Endothelial cell of umbilical vein (primary cell): ENCODE data around the gene ARHGAP15. TPM values are rescaled to one million over a fixed set of nuclear protein-coding genes. Genes with fewer than 3 reads are reported as not detected.

ENCODE experiments used
- BruUV-seq: library from RNA; stranded (reverse); fragments of 400-500 nt; replicated peaks from 2 replicates; lab custom pipeline; 2021; lab: Mats Ljungman, UMichigan
- CTCF ChIA-PET: fragments of 300-600, 350-600 bp; sonication (Branson Sonifier 250); formaldehyde crosslinking; loops from one replicate; lab custom pipeline; 2021; ENCODE audit warnings: antibody characterized with exemption, inconsistent platforms; lab: Charles Lee
- POLR2A ChIA-PET: fragments of 300-600, 350-600 bp; sonication (Branson Sonifier 250); formaldehyde crosslinking; loops from one replicate; lab custom pipeline; 2021; ENCODE audit warnings: antibody characterized with exemption, inconsistent platforms; lab: Charles Lee
- DNase-seq: peaks from one replicate; pipeline ENCODE4 v3.0.0-alpha.2; 2011; ENCODE audit warnings: low read depth, low spot score
- FAIRE-seq: peaks from 2 replicates; lab custom pipeline; 2011; peaks lifted over from hg19 to GRCh38; lab: Jason Lieb, UNC
- H2AFZ ChIP-seq: 2 replicates; pipeline ENCODE4 v1.6.0; 2012; ENCODE audit warnings: low read depth, low read length, control low read depth, inconsistent platforms
- H3K27ac ChIP-seq: 2 replicates; pipeline ENCODE4 v1.5.1; 2011; ENCODE audit warnings: low read depth, mild to moderate bottlenecking, control low read depth, low read length, moderate library complexity; ENCODE audit not compliant: insufficient read depth
- H3K27me3 ChIP-seq, 2 experiments: 2 replicates each; pipeline versions ENCODE4 v1.6.0 to v1.6.1; 2011; ENCODE audit warnings: low read length in 2 of 2, mixed read lengths in 1 of 2; ENCODE audit not compliant: control insufficient read depth in 2 of 2, insufficient read depth in 2 of 2
- H3K36me3 ChIP-seq, 2 experiments: 2 replicates in 1 of 2; 3 replicates in 1 of 2; pipeline ENCODE4 v1.5.1; 2011; ENCODE audit warnings: low read length in 2 of 2, mild to moderate bottlenecking in 1 of 2, moderate library complexity in 1 of 2; ENCODE audit not compliant: control insufficient read depth in 2 of 2, insufficient read depth in 2 of 2; ENCODE audit errors: extremely low read depth in 1 of 2
- H3K4me1 ChIP-seq: 3 replicates; pipeline ENCODE4 v1.5.1; 2011; ENCODE audit warnings: mild to moderate bottlenecking, low read length; ENCODE audit not compliant: control insufficient read depth, insufficient read depth; ENCODE audit errors: extremely low read depth
- H3K4me2 ChIP-seq: 2 replicates; pipeline ENCODE4 v1.6.1; 2011; ENCODE audit warnings: low read length, control low read depth, mixed read lengths; ENCODE audit not compliant: insufficient read depth
- H3K4me3 ChIP-seq, 3 experiments: fragments of 200-600 bp in 1 of 3; sonication (generic), shearing (Covaris generic) in 1 of 3; replicated peaks in 1 of 3; 2 replicates each; pipeline ENCODE4 v1.5.1; 2011 to 2016; ENCODE audit warnings: control low read depth in 3 of 3, low read length in 3 of 3, mild to moderate bottlenecking in 2 of 3, inconsistent platforms in 1 of 3, low read depth in 1 of 3, moderate library complexity in 1 of 3; ENCODE audit not compliant: insufficient read depth in 1 of 3
- H3K79me2 ChIP-seq: 2 replicates; pipeline ENCODE4 v1.6.0; 2012; ENCODE audit warnings: low read length, inconsistent platforms; ENCODE audit not compliant: control insufficient read depth, insufficient read depth
- H3K9ac ChIP-seq: replicated peaks from 2 replicates; pipeline ENCODE3; 2011; ENCODE audit warnings: low read length, control low read depth; ENCODE audit not compliant: insufficient read depth; ENCODE audit errors: extremely low read depth
- H3K9me1 ChIP-seq: replicated peaks from 3 replicates; pipeline ENCODE4 v1.6.0; 2011; ENCODE audit warnings: mild to moderate bottlenecking, low read length; ENCODE audit not compliant: control insufficient read depth, insufficient read depth; ENCODE audit errors: extremely low read depth
- H3K9me3 ChIP-seq: replicated peaks from 2 replicates; pipeline ENCODE4 v1.5.1; 2012; ENCODE audit warnings: low read length, inconsistent platforms; ENCODE audit not compliant: control insufficient read depth, insufficient read depth
- H4K20me1 ChIP-seq: replicated peaks from 2 replicates; pipeline ENCODE3; 2011; ENCODE audit warnings: mild to moderate bottlenecking, low read length; ENCODE audit not compliant: control insufficient read depth, insufficient read depth; ENCODE audit errors: extremely low read depth
- CTCF ChIP-seq, 2 donors: IDR thresholded peaks; 1 replicate in 1 of 2; 2 replicates in 1 of 2; pipeline ENCODE4 v1.5.1; 2011; ENCODE audit warnings: low read length in 2 of 2, mild to moderate bottlenecking in 2 of 2, moderate library complexity in 2 of 2, control low read depth in 1 of 2, inconsistent platforms in 1 of 2, low read depth in 1 of 2; ENCODE audit not compliant: insufficient read depth in 1 of 2; ENCODE audit errors: extremely low read depth in 1 of 2
- FOS ChIP-seq: IDR thresholded peaks from 2 replicates; pipeline ENCODE4 v1.6.1; 2011; ENCODE audit warnings: mild to moderate bottlenecking, low read length, moderate library complexity, borderline replicate concordance; ENCODE audit not compliant: insufficient read depth
- GATA2 ChIP-seq: IDR thresholded peaks from 2 replicates; pipeline ENCODE4 v1.7.0; 2011; ENCODE audit warnings: low read depth, mild to moderate bottlenecking, moderate library complexity, mixed read lengths, low read length; ENCODE audit not compliant: insufficient read length, insufficient read depth
- JUN ChIP-seq: IDR thresholded peaks from 2 replicates; pipeline ENCODE4 v1.6.1; 2011; ENCODE audit warnings: borderline replicate concordance, low read depth; ENCODE audit not compliant: insufficient read length, insufficient read depth
- MYC ChIP-seq: IDR thresholded peaks from one replicate; pipeline ENCODE4 v1.6.1; 2011; ENCODE audit warnings: mild to moderate bottlenecking, low read depth, low read length
- POLR2AphosphoS5 ChIP-seq: IDR thresholded peaks from 2 replicates; pipeline ENCODE4 v1.6.1; 2012; ENCODE audit warnings: low read depth, mild to moderate bottlenecking, control low read depth, low read length, moderate library complexity; ENCODE audit not compliant: insufficient read depth
- dilution Hi-C: fragments of 300-500 bp; cut with MboI; formaldehyde crosslinking; loops from one replicate; pipeline ENCODE4 v1.15.0; 2019; ENCODE audit warnings: low sequenced_read_pairs; ENCODE audit not compliant: extremely low pct_ligation_motif_present
- intact Hi-C: fragments of 100-400 bp; cut with micrococcal nuclease; formaldehyde crosslinking; loops from one replicate; pipeline ENCODE4 v1.10.0; 2022
- polyA plus RNA-seq, 4 experiments: library from polyadenylated mRNA; depleted of rRNA in 3 of 4; stranded (reverse) in 3 of 4; unstranded in 1 of 4; fragments of >200 nt; gene quantifications; 2 replicates each; pipeline versions ENCODE4 v1.2.1 to v1.2.3, GENCODE V29; 2011 to 2012; ENCODE audit warnings: missing spikeins in 1 of 4
- total RNA-seq: library from RNA; stranded (reverse); gene quantifications from 2 replicates; pipeline ENCODE4 v1.2.3, GENCODE V29; 2021

ARHGAP15 gene
- total and polyA plus RNA-seq, 2 donors (not counting 3 experiments of a cell fraction or from before 2014, with no cell fraction given), result not detected

GRCh38 chr2:143428700-143429099, 299.5 kb downstream of the ARHGAP15 start:
- intact Hi-C loops, result no loop called here
- POLR2A ChIA-PET, result no interaction called here
- Histone ChIP-seq H3K4me1 (peaks cover 14% of the 10 kb centered on the region), H3K79me2 (no peaks in the 10 kb centered on the region), H3K27ac (no peak overlapping the region), H3K4me3 (no peak overlapping the region), H3K9ac (no peak overlapping the region), H3K36me3 (no peaks in the 10 kb centered on the region), H4K20me1 (no peaks in the 10 kb centered on the region), H3K4me2 (no peak overlapping the region), H3K27me3 (no peaks in the 10 kb centered on the region), H3K9me3 (no peaks in the 10 kb centered on the region), H2AFZ (no peak overlapping the region), H3K9me1 (no peaks in the 10 kb centered on the region)
- FAIRE-seq (no peak), DNase-seq (no peak)
- TF ChIP-seq GATA2, result no peak
- no peak for TF ChIP-seq CTCF (IDR thresholded peaks at IDR 0.05; ENCODE audit: extremely low read depth in 1 of 2, insufficient read depth in 1 of 2, low read depth in 1 of 2, low read length in 2 of 2)
- no peak for TF ChIP-seq FOS
- no peak for TF ChIP-seq POLR2AphosphoS5
- TF ChIP-seq MYC, result no peak
- no peak for TF ChIP-seq JUN
- CTCF ChIA-PET, result no interaction called here
- BruUV-seq, result no TSS peak
- dilution Hi-C loops, result no loop called here
